ENCODE results near the gene TFPI.

- no peak for TF ChIP-seq EZH2 (IDR thresholded peaks at IDR 0.05; ENCODE audit: borderline replicate concordance)
- no peak for TF ChIP-seq CTCF (IDR thresholded peaks at IDR 0.05; ENCODE audit: poor library complexity)
Measured at GRCh38 chr2:187552381-187552780, 1.9 kb downstream of the TFPI start.

Measured in hepatocyte (in vitro differentiated cells).